ENCODE measurements around the gene PRDM16.

DNA sequence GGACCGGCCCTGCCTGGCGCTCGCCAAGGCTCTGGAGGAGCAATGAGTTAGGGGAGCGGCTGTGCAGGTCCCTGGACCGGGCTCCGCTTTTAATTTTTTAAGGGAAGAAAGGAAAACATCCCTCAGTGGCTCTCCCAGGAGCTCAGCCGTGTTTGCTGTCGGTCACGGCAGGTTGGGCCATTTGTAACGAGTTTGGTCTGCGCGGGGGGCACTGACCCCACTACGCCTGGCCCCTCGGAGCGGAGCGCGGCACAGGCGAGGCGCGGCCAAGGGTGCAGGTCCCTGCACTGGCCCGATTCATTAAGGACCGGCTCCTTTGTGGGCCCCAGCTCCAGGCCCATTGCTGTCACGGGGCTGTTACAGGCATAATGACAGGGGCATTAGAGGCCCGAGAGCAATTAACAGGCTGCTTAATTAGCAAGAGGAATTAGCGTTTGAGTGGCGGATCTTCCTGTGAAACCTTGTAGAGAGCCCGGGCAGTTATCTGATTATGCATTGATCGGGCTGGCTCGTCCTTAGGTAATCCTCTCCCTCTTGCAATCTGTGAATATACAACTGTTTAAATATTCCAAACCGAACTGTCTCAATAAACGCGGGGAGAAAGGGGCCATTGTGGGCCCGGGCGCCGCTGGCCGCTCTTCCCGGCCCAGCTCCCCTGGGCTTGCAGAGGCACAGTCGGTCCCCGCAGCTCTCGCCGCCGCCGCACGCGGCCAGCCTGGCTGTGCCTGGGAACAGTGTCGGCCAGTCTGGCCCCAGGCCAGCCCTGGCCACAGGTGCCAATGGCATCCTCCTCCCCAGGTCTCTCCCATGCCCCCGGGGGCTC is 56.8 kb downstream of the PRDM16 start:
- TF ChIP-seq, protein P1, sequence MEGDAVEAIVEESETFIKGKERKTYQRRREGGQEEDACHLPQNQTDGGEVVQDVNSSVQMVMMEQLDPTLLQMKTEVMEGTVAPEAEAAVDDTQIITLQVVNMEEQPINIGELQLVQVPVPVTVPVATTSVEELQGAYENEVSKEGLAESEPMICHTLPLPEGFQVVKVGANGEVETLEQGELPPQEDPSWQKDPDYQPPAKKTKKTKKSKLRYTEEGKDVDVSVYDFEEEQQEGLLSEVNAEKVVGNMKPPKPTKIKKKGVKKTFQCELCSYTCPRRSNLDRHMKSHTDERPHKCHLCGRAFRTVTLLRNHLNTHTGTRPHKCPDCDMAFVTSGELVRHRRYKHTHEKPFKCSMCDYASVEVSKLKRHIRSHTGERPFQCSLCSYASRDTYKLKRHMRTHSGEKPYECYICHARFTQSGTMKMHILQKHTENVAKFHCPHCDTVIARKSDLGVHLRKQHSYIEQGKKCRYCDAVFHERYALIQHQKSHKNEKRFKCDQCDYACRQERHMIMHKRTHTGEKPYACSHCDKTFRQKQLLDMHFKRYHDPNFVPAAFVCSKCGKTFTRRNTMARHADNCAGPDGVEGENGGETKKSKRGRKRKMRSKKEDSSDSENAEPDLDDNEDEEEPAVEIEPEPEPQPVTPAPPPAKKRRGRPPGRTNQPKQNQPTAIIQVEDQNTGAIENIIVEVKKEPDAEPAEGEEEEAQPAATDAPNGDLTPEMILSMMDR (conservative IDR thresholded peaks at IDR 0.05; ENCODE audit: low read depth, low read length), result no peak
- TF ChIP-seq FOS (IDR thresholded peaks at IDR 0.05; ENCODE audit: low read depth, low read length), result no peak
- no peak for TF ChIP-seq CHD1 (IDR thresholded peaks at IDR 0.05; ENCODE audit: low read depth, low read length)
- no peak for TF ChIP-seq POLR2A (IDR thresholded peaks at IDR 0.05; ENCODE audit: low read depth, low read length)
- TF ChIP-seq RFX5 (IDR thresholded peaks at IDR 0.05; ENCODE audit: low read depth, low read length), result no peak
- no peak for TF ChIP-seq MXI1 (IDR thresholded peaks at IDR 0.05; ENCODE audit: borderline replicate concordance, low read depth, low read length)
- TF ChIP-seq, protein P2, sequence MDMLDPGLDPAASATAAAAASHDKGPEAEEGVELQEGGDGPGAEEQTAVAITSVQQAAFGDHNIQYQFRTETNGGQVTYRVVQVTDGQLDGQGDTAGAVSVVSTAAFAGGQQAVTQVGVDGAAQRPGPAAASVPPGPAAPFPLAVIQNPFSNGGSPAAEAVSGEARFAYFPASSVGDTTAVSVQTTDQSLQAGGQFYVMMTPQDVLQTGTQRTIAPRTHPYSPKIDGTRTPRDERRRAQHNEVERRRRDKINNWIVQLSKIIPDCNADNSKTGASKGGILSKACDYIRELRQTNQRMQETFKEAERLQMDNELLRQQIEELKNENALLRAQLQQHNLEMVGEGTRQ (IDR thresholded peaks at IDR 0.05; ENCODE audit: low read depth, low read length), result no peak
- TF ChIP-seq SMC3 (IDR thresholded peaks at IDR 0.05; ENCODE audit: low read depth, low read length), result no peak
